Endothelial cell (in vitro differentiated cells): ENCODE data around the gene PTPRQ. TPM values are rescaled to one million over a fixed set of nuclear protein-coding genes. Genes with fewer than 3 reads are reported as not detected.

Experiments
- DNase-seq: peaks from one replicate; pipeline ENCODE4 v3.0.0; 2021; ENCODE audit warnings: low spot score
- H3K27ac Mint-ChIP-seq: one replicate; pipeline ENCODE4 v1.8.0; 2021; ENCODE audit warnings: mixed read lengths, inconsistent platforms; ENCODE audit not compliant: unreplicated experiment
- H3K27me3 Mint-ChIP-seq: one replicate; pipeline ENCODE4 v1.8.0; 2021; ENCODE audit warnings: mild to moderate bottlenecking, moderate library complexity, mixed read lengths, inconsistent platforms; ENCODE audit not compliant: unreplicated experiment
- H3K36me3 Mint-ChIP-seq: one replicate; pipeline ENCODE4 v1.8.0; 2021; ENCODE audit warnings: mild to moderate bottlenecking, low read depth, mixed read lengths, inconsistent platforms; ENCODE audit not compliant: unreplicated experiment
- H3K4me1 Mint-ChIP-seq: one replicate; pipeline ENCODE4 v1.8.0; 2021; ENCODE audit warnings: mild to moderate bottlenecking, mixed read lengths, inconsistent platforms; ENCODE audit not compliant: unreplicated experiment
- H3K4me3 Mint-ChIP-seq: one replicate; pipeline ENCODE4 v1.8.0; 2021; ENCODE audit warnings: mild to moderate bottlenecking, mixed read lengths, inconsistent platforms; ENCODE audit not compliant: unreplicated experiment
- H3K9me3 Mint-ChIP-seq: one replicate; pipeline ENCODE4 v1.8.0; 2021; ENCODE audit warnings: mixed read lengths, inconsistent platforms; ENCODE audit not compliant: unreplicated experiment
- CTCF ChIP-seq: fragments of 200-600 bp; sonication (generic); IDR thresholded peaks from one replicate; pipeline ENCODE4 v1.5.0; 2021; ENCODE audit warnings: antibody characterized with exemption; ENCODE audit not compliant: unreplicated experiment
- total RNA-seq: library from RNA; stranded (reverse); fragmentation: NEBNext Ultra II Directional; extraction: Animal tissue kit (Norgen Biotek cat#: 25700); gene quantifications from one replicate; pipeline ENCODE4 v1.2.1, GENCODE V29; 2021; ENCODE audit not compliant: unreplicated experiment

PTPRQ gene
- total RNA-seq, 1 donor from 2014 or later, result not detected

GRCh38 chr12:80700327-80700726, 256.3 kb downstream of the PTPRQ start:
- Mint-ChIP-seq H3K4me3 (no peak overlapping the region), H3K9me3 (no peaks in the 10 kb centered on the region), H3K27ac (no peak overlapping the region), H3K36me3 (no peaks in the 10 kb centered on the region), H3K4me1 (peaks cover 22% of the 10 kb centered on the region), H3K27me3 (peaks cover 4% of the 10 kb centered on the region)
- DNase-seq, result no peak
- no peak for TF ChIP-seq CTCF

GRCh38 chr12:80701388-80701787, 257.4 kb downstream of the PTPRQ start:
- Mint-ChIP-seq H3K27me3 (peaks cover 5% of the 10 kb centered on the region), H3K4me1 (peaks cover 22% of the 10 kb centered on the region), H3K4me3 (no peak overlapping the region), H3K27ac (no peak overlapping the region), H3K36me3 (no peaks in the 10 kb centered on the region), H3K9me3 (no peaks in the 10 kb centered on the region)
- no peak for TF ChIP-seq CTCF
- DNase-seq, result no peak

- H3K4me3 Mint-ChIP-seq, result no peak overlapping the region
These were observed 259.1 kb downstream of the PTPRQ start for GRCh38 chr12:80702889-80703805.

GRCh38 chr12:80704420-80704819, 260.4 kb downstream of the PTPRQ start:
- no peak overlapping the region for H3K27ac Mint-ChIP-seq

More at GRCh38 chr12:80702889-80703805, 259.1 kb downstream of the PTPRQ start:
- Mint-ChIP-seq H3K36me3 (no peaks in the 10 kb centered on the region), H3K4me1 (peaks cover 37% of the 10 kb centered on the region), H3K27me3 (peaks cover 6% of the 10 kb centered on the region), H3K27ac (no peak overlapping the region), H3K9me3 (no peaks in the 10 kb centered on the region)
- no peak for DNase-seq
- no peak for TF ChIP-seq CTCF

More at GRCh38 chr12:80704420-80704819, 260.4 kb downstream of the PTPRQ start:
- TF ChIP-seq CTCF, result no peak
- Mint-ChIP-seq H3K4me1 (peaks cover 47% of the 10 kb centered on the region), H3K9me3 (no peaks in the 10 kb centered on the region), H3K4me3 (no peak overlapping the region), H3K27me3 (peaks cover 11% of the 10 kb centered on the region), H3K36me3 (no peaks in the 10 kb centered on the region)
- DNase-seq, result no peak
